Ovary (tissue), 3 donors: ENCODE data around the gene CHCHD1.

Experiments used
- EP300 ChIP-seq: sonication (generic); formaldehyde crosslinking; IDR thresholded peaks from one replicate; pipeline ENCODE4 v1.6.1; 2017; ENCODE audit warnings: antibody characterized with exemption
- POLR2A ChIP-seq: fragments of 450-650 bp; IDR thresholded peaks from one replicate; pipeline ENCODE4 v1.6.1; 2017; ENCODE audit warnings: antibody characterized with exemption, mild to moderate bottlenecking, moderate library complexity
- TF ChIP-seq, protein P1 (sequence below), 3 donors: fragments of 450-650 bp in 2 of 3; fragments of 200-600 bp in 1 of 3; IDR thresholded peaks; one replicate each; pipeline versions ENCODE4 v1.5.1 to v1.8.0; 2016 to 2022; ENCODE audit warnings: antibody characterized with exemption in 3 of 3, mild to moderate bottlenecking in 1 of 3
- donor health status: DM: no; HTN: no; CAD: no.

DNA sequence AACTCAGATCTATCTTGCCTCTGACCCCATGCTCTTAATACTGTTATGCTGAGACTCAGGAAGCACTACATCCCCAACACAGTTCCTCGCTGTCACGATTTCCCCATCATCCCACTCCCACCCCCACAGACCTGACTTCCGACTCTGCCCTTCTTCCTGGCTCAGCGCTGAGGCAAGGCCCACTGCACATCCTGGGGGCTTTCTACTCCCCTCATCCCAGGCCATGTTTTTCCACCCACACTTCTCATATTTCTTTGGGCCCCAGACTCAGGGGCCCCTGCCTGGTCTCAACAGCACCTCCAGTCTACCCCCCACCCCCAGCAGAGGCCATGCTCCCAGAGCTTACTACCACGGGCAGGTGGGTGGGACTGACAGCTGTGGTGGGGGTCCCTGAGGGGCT lies 37.2 kb downstream of the CHCHD1 start:
- TF ChIP-seq, protein P1, sequence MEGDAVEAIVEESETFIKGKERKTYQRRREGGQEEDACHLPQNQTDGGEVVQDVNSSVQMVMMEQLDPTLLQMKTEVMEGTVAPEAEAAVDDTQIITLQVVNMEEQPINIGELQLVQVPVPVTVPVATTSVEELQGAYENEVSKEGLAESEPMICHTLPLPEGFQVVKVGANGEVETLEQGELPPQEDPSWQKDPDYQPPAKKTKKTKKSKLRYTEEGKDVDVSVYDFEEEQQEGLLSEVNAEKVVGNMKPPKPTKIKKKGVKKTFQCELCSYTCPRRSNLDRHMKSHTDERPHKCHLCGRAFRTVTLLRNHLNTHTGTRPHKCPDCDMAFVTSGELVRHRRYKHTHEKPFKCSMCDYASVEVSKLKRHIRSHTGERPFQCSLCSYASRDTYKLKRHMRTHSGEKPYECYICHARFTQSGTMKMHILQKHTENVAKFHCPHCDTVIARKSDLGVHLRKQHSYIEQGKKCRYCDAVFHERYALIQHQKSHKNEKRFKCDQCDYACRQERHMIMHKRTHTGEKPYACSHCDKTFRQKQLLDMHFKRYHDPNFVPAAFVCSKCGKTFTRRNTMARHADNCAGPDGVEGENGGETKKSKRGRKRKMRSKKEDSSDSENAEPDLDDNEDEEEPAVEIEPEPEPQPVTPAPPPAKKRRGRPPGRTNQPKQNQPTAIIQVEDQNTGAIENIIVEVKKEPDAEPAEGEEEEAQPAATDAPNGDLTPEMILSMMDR (IDR thresholded peaks at IDR 0.05), result no peak
- TF ChIP-seq EP300, result no peak
- TF ChIP-seq POLR2A, result no peak
